ENCODE results near the gene GSTCD.
"Not testable (repeated sequence)": the region's sequence is repeated elsewhere in the genome, so short reads cannot be mapped to it uniquely, and the experiment has no call there.

The GSTCD gene

DNA sequence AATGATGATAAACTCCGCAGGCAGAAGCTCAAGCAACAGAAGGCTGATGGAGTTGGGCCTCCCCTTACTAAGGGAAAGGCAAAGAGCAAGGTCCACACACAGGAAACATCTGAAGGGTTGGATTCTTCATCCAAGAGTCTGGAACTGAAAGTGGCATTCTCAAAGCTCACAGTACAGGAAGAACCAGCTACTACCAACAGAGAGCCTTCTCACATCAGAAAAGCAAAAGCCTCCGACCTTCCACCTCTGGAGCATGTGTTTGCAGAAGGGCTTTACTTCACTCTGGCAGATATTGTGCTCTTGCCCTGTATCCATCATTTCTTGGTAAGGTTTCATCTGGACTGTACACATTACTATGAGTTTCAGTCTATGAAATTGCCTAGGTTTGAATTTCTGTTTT, 10.6 kb downstream of the GSTCD start:
- DNase-seq: no peak

GRCh38 chr4:105725623-105726022, 17.0 kb downstream of the GSTCD start:
- no peak for DNase-seq

DNA sequence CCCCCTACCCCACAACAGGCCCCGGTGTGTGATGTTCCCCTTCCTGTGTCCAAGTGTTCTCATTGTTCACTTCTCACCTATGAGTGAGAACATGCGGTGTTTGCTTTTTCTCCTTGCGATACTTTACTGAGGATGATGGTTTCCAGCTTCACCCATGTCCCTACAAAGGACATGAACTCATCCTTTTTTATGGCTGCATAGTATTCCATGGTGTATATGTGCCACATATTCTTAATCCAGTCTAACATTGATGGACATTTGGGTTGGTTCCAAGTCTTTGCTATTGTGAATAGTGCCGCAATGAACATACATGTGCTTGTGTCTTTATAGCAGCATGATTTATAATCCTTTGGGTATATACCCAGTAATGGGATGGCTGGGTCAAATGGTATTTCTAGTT, 21.3 kb downstream of the GSTCD start:
- not testable (repeated sequence) for DNase-seq

DNA sequence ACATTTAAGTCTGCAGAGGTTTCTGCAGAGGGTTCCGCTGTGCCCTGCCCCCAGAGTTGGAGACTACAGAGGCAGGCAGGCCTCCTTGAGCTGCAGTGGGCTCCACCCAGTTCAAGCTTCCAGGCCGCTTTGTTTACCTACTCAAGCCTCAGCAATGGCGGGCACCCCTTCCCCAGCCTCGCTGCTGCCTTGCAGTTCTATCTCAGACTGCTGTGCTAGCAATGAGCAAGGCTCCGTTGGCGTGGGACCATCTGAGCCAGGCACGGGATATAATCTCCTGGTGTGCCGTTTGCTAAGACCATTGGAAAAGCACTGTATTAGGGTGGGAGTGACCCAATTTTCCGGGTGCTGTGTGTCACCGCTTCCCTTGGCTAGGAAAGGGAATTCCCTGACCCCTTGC, 26.6 kb downstream of the GSTCD start:
- DNase-seq: not testable (repeated sequence)

DNA sequence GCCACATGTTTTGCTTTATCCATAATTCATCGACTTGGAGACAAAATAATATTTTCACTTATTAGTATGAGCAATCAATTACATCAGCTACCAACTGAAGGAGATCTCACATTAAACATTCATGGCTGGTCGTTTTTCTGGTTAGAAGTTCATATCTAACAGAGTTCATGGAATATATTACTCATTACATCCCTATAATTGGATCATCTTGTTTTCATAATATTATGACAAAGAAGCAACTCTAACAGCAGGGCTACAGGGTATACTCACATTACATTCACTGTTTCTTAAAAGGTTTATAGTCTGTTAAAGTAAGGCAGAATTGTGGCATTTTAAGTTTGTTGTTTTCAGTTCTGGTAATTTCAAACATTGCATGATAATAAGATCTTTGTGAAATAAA, 33.0 kb downstream of the GSTCD start:
- DNase-seq: no peak

GRCh38 chr4:105748222-105748621, 39.6 kb downstream of the GSTCD start:
- no peak for DNase-seq

DNA sequence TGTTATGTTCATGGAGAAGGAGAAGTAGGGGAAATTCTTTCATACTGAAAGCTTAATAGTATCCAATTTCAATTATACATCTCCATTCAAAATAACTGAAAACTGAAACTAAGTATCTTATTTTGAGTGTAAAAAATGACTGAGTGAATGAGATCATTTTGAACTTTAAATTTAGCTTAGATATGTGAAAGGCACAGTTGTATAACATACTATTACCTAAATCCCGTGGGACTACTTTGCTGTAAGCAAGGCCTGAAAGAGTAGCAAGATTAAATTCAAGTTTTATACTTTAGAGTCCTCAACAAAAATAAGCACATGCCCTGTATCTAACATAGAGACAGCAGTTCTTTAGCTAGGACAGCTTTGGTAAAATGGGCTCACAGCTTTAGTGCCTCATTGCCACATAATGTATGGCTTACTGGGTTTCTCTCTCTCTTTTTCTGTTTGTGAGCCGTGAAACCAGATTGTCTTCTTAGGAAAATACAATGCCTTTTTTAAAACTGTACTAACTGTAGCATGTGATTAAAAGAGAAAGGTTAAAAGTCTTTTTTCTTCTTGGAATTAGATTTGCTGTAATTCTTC, 43.2 kb downstream of the GSTCD start:
- no peak for DNase-seq

- no peak for DNase-seq
Observed at GRCh38 chr4:105753361-105753760, 44.8 kb downstream of the GSTCD start.

DNA sequence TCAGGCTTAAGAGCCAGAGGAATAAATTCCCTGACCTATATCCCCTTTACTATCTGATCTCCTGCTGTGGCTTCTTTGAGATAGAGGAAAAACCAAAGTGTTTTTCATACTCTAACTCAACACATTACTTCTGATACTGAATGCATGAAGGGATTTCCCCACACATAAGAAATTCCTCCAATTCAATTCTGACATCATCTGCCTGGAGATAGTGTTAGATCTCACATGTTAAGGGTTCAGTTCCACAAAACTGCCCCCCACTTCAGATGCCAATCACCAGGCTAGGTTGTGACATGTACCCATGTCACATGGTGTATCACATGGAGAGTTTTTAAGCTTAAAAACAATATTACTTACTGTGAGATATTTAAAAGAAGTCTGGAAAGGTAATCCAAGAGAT, 46.8 kb downstream of the GSTCD start:
- DNase-seq: no peak

GRCh38 chr4:105758958-105759357, 50.4 kb downstream of the GSTCD start:
- DNase-seq: no peak

GRCh38 chr4:105765690-105766407, 57.3 kb downstream of the GSTCD start:
- DNase-seq: no peak

- no peak for DNase-seq
Observed at GRCh38 chr4:105767579-105767978, 59.0 kb downstream of the GSTCD start.

- not testable (repeated sequence) for DNase-seq
Observed at GRCh38 chr4:105770524-105770923, 61.9 kb downstream of the GSTCD start.

DNA sequence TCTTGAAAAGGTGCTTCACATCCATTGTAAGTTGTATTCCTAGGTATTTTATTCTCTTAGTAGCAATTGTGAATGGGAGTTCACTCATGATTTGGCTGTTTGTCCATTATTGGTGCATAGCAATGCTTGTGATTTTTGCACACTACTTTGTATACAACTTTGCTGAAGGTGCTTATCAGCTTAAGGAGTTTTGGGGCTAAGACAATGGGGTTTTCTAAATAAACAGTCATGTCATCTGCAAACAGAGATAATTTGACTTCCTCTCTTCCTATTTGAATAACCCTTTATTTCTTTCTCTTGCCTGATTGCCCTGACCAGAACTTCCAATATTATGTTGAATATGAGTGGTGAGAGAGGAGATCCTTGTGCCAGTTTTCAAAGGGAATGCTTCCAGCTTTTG, 63.5 kb downstream of the GSTCD start:
- DNase-seq: not testable (repeated sequence)

DNA sequence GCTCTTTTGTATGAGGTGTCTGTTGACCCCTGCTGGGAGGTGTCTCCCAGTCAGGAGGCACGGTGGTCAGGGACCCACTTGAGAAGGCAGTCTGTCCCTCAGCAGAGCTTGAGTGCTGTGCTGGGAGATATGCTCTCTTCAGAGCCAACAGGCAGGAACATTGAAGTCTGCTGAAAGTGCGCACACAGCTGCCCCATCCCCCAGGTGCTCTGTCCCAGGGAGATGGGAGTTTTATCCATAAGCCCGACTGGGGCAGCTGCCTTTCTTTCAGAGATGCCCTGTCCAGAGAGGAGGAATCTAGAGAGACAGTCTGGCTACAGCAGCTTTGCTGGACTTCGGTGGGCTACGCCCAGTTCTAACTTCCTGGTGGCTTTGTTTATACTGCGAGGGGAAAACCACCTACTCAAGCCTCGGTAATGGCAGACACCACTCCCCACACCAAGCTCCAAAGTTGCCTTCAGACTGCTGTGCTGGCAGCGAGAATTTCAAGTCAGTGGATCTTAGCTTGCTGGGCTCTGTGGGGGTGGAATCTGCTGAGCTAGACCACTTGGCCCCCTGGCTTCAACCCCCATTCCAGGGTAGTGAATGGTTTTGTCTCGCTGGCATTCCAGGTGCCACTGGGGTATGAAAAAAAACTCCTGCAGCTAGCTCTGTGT, 67.3 kb downstream of the GSTCD start:
- DNase-seq: not testable (repeated sequence)

GRCh38 chr4:105780176-105780575, 71.6 kb downstream of the GSTCD start:
- DNase-seq: no peak

GRCh38 chr4:105784761-105785160, 76.2 kb downstream of the GSTCD start:
- DNase-seq: no peak

DNA sequence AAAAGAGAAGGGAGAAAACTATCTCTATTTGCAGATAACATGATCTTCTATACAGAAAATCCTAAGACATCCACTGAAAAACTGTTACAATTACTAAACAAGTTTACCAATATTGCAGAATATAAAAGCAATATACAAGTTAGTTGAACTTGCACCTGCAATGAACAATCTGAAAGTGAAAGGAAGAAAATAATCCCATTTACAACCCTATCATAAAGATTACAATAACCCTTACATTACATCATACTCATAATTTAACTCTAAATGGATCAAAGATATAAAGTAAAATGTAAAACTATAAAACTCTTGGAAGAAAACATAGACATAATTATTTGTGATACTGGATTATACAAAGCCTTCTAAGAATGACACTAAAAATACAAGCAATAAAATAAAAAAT, 77.2 kb downstream of the GSTCD start:
- DNase-seq: no peak

- DNase-seq: no peak
Observed at GRCh38 chr4:105786748-105787147, 78.2 kb downstream of the GSTCD start.

DNA sequence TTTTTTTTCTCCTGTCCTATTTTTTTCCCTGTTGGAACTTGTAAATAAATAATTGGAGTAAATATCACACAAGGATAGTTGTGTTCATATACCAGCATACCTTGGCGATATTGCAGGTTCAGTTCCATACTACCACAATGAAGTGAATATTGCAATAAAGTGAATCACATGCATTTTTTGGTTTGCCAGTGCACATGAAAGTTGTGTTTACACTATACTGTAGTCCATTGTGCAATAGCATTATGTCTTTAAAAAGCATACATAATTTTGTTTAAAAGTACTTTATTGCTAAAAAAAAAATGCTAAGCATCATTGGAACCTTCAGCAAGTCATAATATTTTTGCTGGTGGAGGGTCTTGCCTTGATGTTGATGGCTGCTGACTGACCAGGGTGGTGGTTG, 88.6 kb downstream of the GSTCD start:
- no peak for DNase-seq

DNA sequence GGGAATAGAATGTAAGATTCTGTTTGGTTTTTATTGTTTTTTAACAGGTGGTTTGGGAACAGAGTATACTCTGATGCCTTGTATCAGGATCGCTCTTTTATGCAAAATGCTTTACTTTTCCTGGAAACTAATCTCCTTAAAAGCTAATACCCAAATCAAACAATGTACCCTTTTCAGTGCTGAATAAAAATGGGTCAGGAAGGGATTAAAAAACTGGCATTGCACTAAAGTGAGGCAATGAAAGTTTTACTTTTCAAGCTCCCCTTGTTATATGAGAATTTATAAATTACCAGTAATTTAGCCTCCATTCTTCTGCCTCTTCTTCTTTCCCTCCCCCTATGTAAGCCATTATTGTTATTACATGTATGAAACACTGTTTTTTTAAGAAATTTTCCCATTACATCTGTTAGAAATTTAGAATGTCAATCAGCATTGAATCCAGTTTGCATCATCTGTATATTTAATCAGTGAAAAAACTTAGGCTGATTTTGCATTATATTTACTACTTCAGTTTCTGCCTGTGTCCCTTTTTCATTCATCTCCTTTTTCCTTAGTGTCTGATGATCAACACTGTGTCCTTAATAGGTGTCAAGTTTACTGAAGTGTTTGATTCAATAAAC, 97.0 kb downstream of the GSTCD start:
- DNase-seq: no peak

DNA sequence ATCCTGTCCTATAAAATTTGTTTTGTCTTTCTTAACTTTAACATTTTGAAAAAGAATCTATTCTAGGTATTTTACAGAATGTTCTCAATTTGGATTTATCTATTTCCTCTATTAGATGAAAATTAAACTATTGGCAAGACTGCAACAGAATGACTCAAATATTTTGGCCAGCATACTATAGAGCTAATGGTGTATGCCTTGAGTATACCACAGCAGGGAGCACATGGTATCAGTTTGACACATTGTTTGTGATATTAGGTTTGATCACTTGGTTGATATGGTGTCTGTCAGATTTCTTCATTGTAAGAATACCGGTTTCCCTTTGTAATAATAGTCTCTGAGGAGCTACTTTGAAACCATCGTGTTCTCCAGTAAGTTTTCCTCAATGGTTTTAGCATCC, 98.9 kb downstream of the GSTCD start:
- no peak for DNase-seq

GRCh38 chr4:105808030-105808749, 99.6 kb downstream of the GSTCD start:
- no peak for DNase-seq

GRCh38 chr4:105808750-105809041, 100.1 kb downstream of the GSTCD start:
- no peak for DNase-seq
